Endothelial cell of umbilical vein (primary cell): ENCODE measurements around the gene SCN5A. TPM values are rescaled to one million over a fixed set of nuclear protein-coding genes. Genes with fewer than 3 reads are reported as not detected.

ENCODE experiments used
- BruUV-seq: library from RNA; stranded (reverse); fragments of 400-500 nt; replicated peaks from 2 replicates; lab custom pipeline; 2021; lab: Mats Ljungman, UMichigan
- CTCF ChIA-PET: fragments of 300-600, 350-600 bp; sonication (Branson Sonifier 250); formaldehyde crosslinking; loops from one replicate; lab custom pipeline; 2021; ENCODE audit warnings: antibody characterized with exemption, inconsistent platforms; lab: Charles Lee
- POLR2A ChIA-PET: fragments of 300-600, 350-600 bp; sonication (Branson Sonifier 250); formaldehyde crosslinking; loops from one replicate; lab custom pipeline; 2021; ENCODE audit warnings: antibody characterized with exemption, inconsistent platforms; lab: Charles Lee
- DNase-seq: peaks from one replicate; pipeline ENCODE4 v3.0.0-alpha.2; 2011; ENCODE audit warnings: low read depth, low spot score
- FAIRE-seq: peaks from 2 replicates; lab custom pipeline; 2011; peaks lifted over from hg19 to GRCh38; lab: Jason Lieb, UNC
- H2AFZ ChIP-seq: 2 replicates; pipeline ENCODE4 v1.6.0; 2012; ENCODE audit warnings: low read depth, low read length, control low read depth, inconsistent platforms
- H3K27ac ChIP-seq: 2 replicates; pipeline ENCODE4 v1.5.1; 2011; ENCODE audit warnings: low read depth, mild to moderate bottlenecking, control low read depth, low read length, moderate library complexity; ENCODE audit not compliant: insufficient read depth
- H3K27me3 ChIP-seq, 2 experiments: 2 replicates each; pipeline versions ENCODE4 v1.6.0 to v1.6.1; 2011; ENCODE audit warnings: low read length in 2 of 2, mixed read lengths in 1 of 2; ENCODE audit not compliant: control insufficient read depth in 2 of 2, insufficient read depth in 2 of 2
- H3K36me3 ChIP-seq, 2 experiments: 2 replicates in 1 of 2; 3 replicates in 1 of 2; pipeline ENCODE4 v1.5.1; 2011; ENCODE audit warnings: low read length in 2 of 2, mild to moderate bottlenecking in 1 of 2, moderate library complexity in 1 of 2; ENCODE audit not compliant: control insufficient read depth in 2 of 2, insufficient read depth in 2 of 2; ENCODE audit errors: extremely low read depth in 1 of 2
- H3K4me1 ChIP-seq: 3 replicates; pipeline ENCODE4 v1.5.1; 2011; ENCODE audit warnings: mild to moderate bottlenecking, low read length; ENCODE audit not compliant: control insufficient read depth, insufficient read depth; ENCODE audit errors: extremely low read depth
- H3K4me2 ChIP-seq: 2 replicates; pipeline ENCODE4 v1.6.1; 2011; ENCODE audit warnings: low read length, control low read depth, mixed read lengths; ENCODE audit not compliant: insufficient read depth
- H3K4me3 ChIP-seq, 3 experiments: fragments of 200-600 bp in 1 of 3; sonication (generic), shearing (Covaris generic) in 1 of 3; replicated peaks in 1 of 3; 2 replicates each; pipeline ENCODE4 v1.5.1; 2011 to 2016; ENCODE audit warnings: control low read depth in 3 of 3, low read length in 3 of 3, mild to moderate bottlenecking in 2 of 3, inconsistent platforms in 1 of 3, low read depth in 1 of 3, moderate library complexity in 1 of 3; ENCODE audit not compliant: insufficient read depth in 1 of 3
- H3K79me2 ChIP-seq: 2 replicates; pipeline ENCODE4 v1.6.0; 2012; ENCODE audit warnings: low read length, inconsistent platforms; ENCODE audit not compliant: control insufficient read depth, insufficient read depth
- H3K9ac ChIP-seq: replicated peaks from 2 replicates; pipeline ENCODE3; 2011; ENCODE audit warnings: low read length, control low read depth; ENCODE audit not compliant: insufficient read depth; ENCODE audit errors: extremely low read depth
- H3K9me1 ChIP-seq: replicated peaks from 3 replicates; pipeline ENCODE4 v1.6.0; 2011; ENCODE audit warnings: mild to moderate bottlenecking, low read length; ENCODE audit not compliant: control insufficient read depth, insufficient read depth; ENCODE audit errors: extremely low read depth
- H3K9me3 ChIP-seq: replicated peaks from 2 replicates; pipeline ENCODE4 v1.5.1; 2012; ENCODE audit warnings: low read length, inconsistent platforms; ENCODE audit not compliant: control insufficient read depth, insufficient read depth
- H4K20me1 ChIP-seq: replicated peaks from 2 replicates; pipeline ENCODE3; 2011; ENCODE audit warnings: mild to moderate bottlenecking, low read length; ENCODE audit not compliant: control insufficient read depth, insufficient read depth; ENCODE audit errors: extremely low read depth
- CTCF ChIP-seq, 2 donors: IDR thresholded peaks; 1 replicate in 1 of 2; 2 replicates in 1 of 2; pipeline ENCODE4 v1.5.1; 2011; ENCODE audit warnings: low read length in 2 of 2, mild to moderate bottlenecking in 2 of 2, moderate library complexity in 2 of 2, control low read depth in 1 of 2, inconsistent platforms in 1 of 2, low read depth in 1 of 2; ENCODE audit not compliant: insufficient read depth in 1 of 2; ENCODE audit errors: extremely low read depth in 1 of 2
- EZH2 ChIP-seq: IDR thresholded peaks from 2 replicates; pipeline ENCODE4 v1.6.1; 2012; ENCODE audit warnings: borderline replicate concordance, low read depth, mild to moderate bottlenecking, moderate library complexity, low read length, inconsistent platforms; ENCODE audit not compliant: severe bottlenecking
- MYC ChIP-seq: IDR thresholded peaks from one replicate; pipeline ENCODE4 v1.6.1; 2011; ENCODE audit warnings: mild to moderate bottlenecking, low read depth, low read length
- POLR2AphosphoS5 ChIP-seq: IDR thresholded peaks from 2 replicates; pipeline ENCODE4 v1.6.1; 2012; ENCODE audit warnings: low read depth, mild to moderate bottlenecking, control low read depth, low read length, moderate library complexity; ENCODE audit not compliant: insufficient read depth
- dilution Hi-C: fragments of 300-500 bp; cut with MboI; formaldehyde crosslinking; loops from one replicate; pipeline ENCODE4 v1.15.0; 2019; ENCODE audit warnings: low sequenced_read_pairs; ENCODE audit not compliant: extremely low pct_ligation_motif_present
- intact Hi-C: fragments of 100-400 bp; cut with micrococcal nuclease; formaldehyde crosslinking; loops from one replicate; pipeline ENCODE4 v1.10.0; 2022
- polyA plus RNA-seq, 4 experiments: library from polyadenylated mRNA; depleted of rRNA in 3 of 4; stranded (reverse) in 3 of 4; unstranded in 1 of 4; fragments of >200 nt; gene quantifications; 2 replicates each; pipeline versions ENCODE4 v1.2.1 to v1.2.3, GENCODE V29; 2011 to 2012; ENCODE audit warnings: missing spikeins in 1 of 4
- total RNA-seq: library from RNA; stranded (reverse); gene quantifications from 2 replicates; pipeline ENCODE4 v1.2.3, GENCODE V29; 2021

The SCN5A gene
- total and polyA plus RNA-seq, 2 donors (not counting 3 experiments of a cell fraction or from before 2014, with no cell fraction given): 2.7 to 20.0 TPM

GRCh38 chr3:38556640-38557358 lies 92.7 kb downstream of the SCN5A start:
- no TSS peak for BruUV-seq
- no peaks in the 10 kb centered on the region for H3K27me3 ChIP-seq
- POLR2A ChIA-PET: no interaction called here

More at GRCh38 chr3:38556640-38557358, 92.7 kb downstream of the SCN5A start:
- Histone ChIP-seq H3K4me3 (no peak overlapping the region), H3K36me3 (no peaks in the 10 kb centered on the region), H4K20me1 (no peaks in the 10 kb centered on the region), H3K79me2 (no peaks in the 10 kb centered on the region), H3K4me2 (no peak overlapping the region), H3K4me1 (no peaks in the 10 kb centered on the region), H3K27ac (no peak overlapping the region), H2AFZ (no peak overlapping the region), H3K9me1 (no peaks in the 10 kb centered on the region), H3K9ac (no peak overlapping the region), H3K9me3 (no peaks in the 10 kb centered on the region)
- no peak for DNase-seq
- CTCF ChIA-PET: interaction anchor here (2.2 kb wide), 1 partner anchor 30 kb away, joined by 4 read pairs; no protein-coding TSS in a partner anchor
- TF ChIP-seq CTCF (IDR thresholded peaks at IDR 0.05; ENCODE audit: extremely low read depth in 1 of 2, insufficient read depth in 1 of 2, low read depth in 1 of 2, low read length in 2 of 2) (no peak), EZH2 (no peak), MYC (no peak), POLR2AphosphoS5 (no peak)
- intact Hi-C loops (no loop called here), dilution Hi-C loops (no loop called here)
- FAIRE-seq: no peak
